ENCODE measurements around the gene TMEM154. TPM values are rescaled to one million over a fixed set of nuclear protein-coding genes. Genes with fewer than 3 reads are reported as not detected.

Gene TMEM154
- total RNA-seq, 1 donor from 2014 or later, result 19.6 TPM

GRCh38 chr4:152613351-152613750, 66.4 kb downstream of the TMEM154 start:
- DNase-seq (no peak), ATAC-seq (no peak)
- H3K4me1 ChIP-seq, result no peaks in the 10 kb centered on the region
- H3K9me3 ChIP-seq, result no peaks in the 10 kb centered on the region
- intact Hi-C loops (cut with DNase I), result no loop called here
- no peak for TF ChIP-seq CTCF (IDR thresholded peaks at IDR 0.05)
- H3K27ac ChIP-seq, result no peak overlapping the region
- no peaks in the 10 kb centered on the region for H3K27me3 ChIP-seq (ENCODE audit: low read depth)
- no peaks in the 10 kb centered on the region for H3K36me3 ChIP-seq
- no peak overlapping the region for H3K4me3 ChIP-seq

- Histone ChIP-seq H3K4me3 (no peak overlapping the region), H3K9me3 (no peaks in the 10 kb centered on the region), H3K27ac (no peak overlapping the region), H3K36me3 (no peaks in the 10 kb centered on the region), H3K27me3 (ENCODE audit: low read depth) (no peaks in the 10 kb centered on the region), H3K4me1 (no peaks in the 10 kb centered on the region)
- no peak for TF ChIP-seq CTCF (IDR thresholded peaks at IDR 0.05)
- intact Hi-C loops (cut with DNase I), result no loop called here
- no peak for DNase-seq
- no peak for ATAC-seq
Observed at GRCh38 chr4:152610131-152610530, 69.7 kb downstream of the TMEM154 start.

- H3K27ac ChIP-seq, result no peak overlapping the region
- H3K36me3 ChIP-seq, result no peaks in the 10 kb centered on the region
- no peak for TF ChIP-seq CTCF (IDR thresholded peaks at IDR 0.05)
- H3K9me3 ChIP-seq, result no peaks in the 10 kb centered on the region
- DNase-seq (no peak), ATAC-seq (no peak)
- no peaks in the 10 kb centered on the region for H3K27me3 ChIP-seq (ENCODE audit: low read depth)
- no peaks in the 10 kb centered on the region for H3K4me1 ChIP-seq
- intact Hi-C loops (cut with DNase I), result no loop called here
- H3K4me3 ChIP-seq, result no peak overlapping the region
Observed at GRCh38 chr4:152609481-152609880, 70.3 kb downstream of the TMEM154 start.

GRCh38 chr4:152607178-152607577, 72.6 kb downstream of the TMEM154 start:
- Histone ChIP-seq H3K4me1 (no peaks in the 10 kb centered on the region), H3K9me3 (no peaks in the 10 kb centered on the region), H3K27ac (no peak overlapping the region), H3K36me3 (no peaks in the 10 kb centered on the region), H3K27me3 (ENCODE audit: low read depth) (no peaks in the 10 kb centered on the region), H3K4me3 (no peak overlapping the region)
- no peak for TF ChIP-seq CTCF (IDR thresholded peaks at IDR 0.05)
- DNase-seq (no peak), ATAC-seq (no peak)
- intact Hi-C loops (cut with DNase I), result no loop called here

GRCh38 chr4:152606753-152607152, 73.0 kb downstream of the TMEM154 start:
- Histone ChIP-seq H3K4me3 (no peak overlapping the region), H3K36me3 (no peaks in the 10 kb centered on the region), H3K27ac (no peak overlapping the region), H3K9me3 (no peaks in the 10 kb centered on the region), H3K4me1 (no peaks in the 10 kb centered on the region), H3K27me3 (ENCODE audit: low read depth) (no peaks in the 10 kb centered on the region)
- intact Hi-C loops (cut with DNase I), result no loop called here
- no peak for DNase-seq
- no peak for TF ChIP-seq CTCF (IDR thresholded peaks at IDR 0.05)
- no peak for ATAC-seq
